HCT116 (cell line): Measurements from ENCODE around the gene KCTD18. TPM values are rescaled to one million over a fixed set of nuclear protein-coding genes. Genes with fewer than 3 reads are reported as not detected.

Experiments used
- ATAC-seq: fragments of 200-7000 bp; cut with Tn5 transposase; 2 replicates; pipeline ENCODE4 v1.9.1; 2020; ENCODE audit warnings: mild to moderate bottlenecking, moderate library complexity
- BruUV-seq: library from RNA; stranded (reverse); fragments of 400-500 nt; replicated peaks from 2 replicates; lab custom pipeline; 2021; lab: Mats Ljungman, UMichigan
- CTCF ChIA-PET: fragments of 300-600 bp; sonication (Branson Sonifier 250); formaldehyde crosslinking; loops from one replicate; lab custom pipeline; 2021; ENCODE audit warnings: antibody characterized with exemption; lab: Charles Lee
- POLR2A ChIA-PET: fragments of 300-600, 350-600 bp; sonication (Branson Sonifier 250); formaldehyde crosslinking; loops from one replicate; lab custom pipeline; 2021; ENCODE audit warnings: antibody characterized with exemption; lab: Charles Lee
- RAD21 ChIA-PET, 2 experiments: fragments of 300-600 bp; sonication (Branson Sonifier 250); formaldehyde crosslinking; loops; one replicate each; lab custom pipeline; 2023; ENCODE audit warnings: low total read pairs in 2 of 2; ENCODE audit not compliant: uncharacterized antibody in 2 of 2, unreplicated experiment in 2 of 2, low non-redundant PET in 1 of 2; lab: Charles Lee
- DNase-seq: peaks from one replicate; pipeline ENCODE4 v3.0.0-alpha.2; 2010; ENCODE audit warnings: low read depth, low spot score
- H2AFZ ChIP-seq: fragments of 200-600 bp; shearing (Covaris generic), sonication (generic); 2 replicates; pipeline ENCODE4 v1.6.1; 2017; ENCODE audit warnings: low read depth, mixed run types, mixed read lengths, antibody characterized with exemption, low read length; ENCODE audit not compliant: poor library complexity, severe bottlenecking
- H3K27ac ChIP-seq: 2 replicates; pipeline ENCODE4 v1.5.1; 2012; ENCODE audit warnings: low read depth, low read length
- H3K27me3 ChIP-seq: fragments of 200-600 bp; sonication (generic); 2 replicates; pipeline ENCODE4 v1.6.1; 2016; ENCODE audit warnings: mixed run types, low read length, mixed read lengths; ENCODE audit not compliant: insufficient read depth
- H3K36me3 ChIP-seq, 2 experiments: fragments of 200-500 bp in 1 of 2; fragments of 200-600 bp in 1 of 2; sonication (Bioruptor generic) in 1 of 2; sonication (generic) in 1 of 2; 2 replicates each; pipeline versions ENCODE4 v1.5.1 to v1.6.1; 2014 to 2016; ENCODE audit warnings: low read length in 2 of 2, inconsistent platforms in 1 of 2, mixed read lengths in 1 of 2, mixed run types in 1 of 2; ENCODE audit not compliant: insufficient read depth in 2 of 2, control insufficient read depth in 1 of 2
- H3K4me1 ChIP-seq, 2 experiments: fragments of 200-600 bp in 1 of 2; sonication (generic) in 1 of 2; 2 replicates each; pipeline versions ENCODE4 v1.5.1 to v1.6.1; 2012 to 2017; ENCODE audit warnings: low read length in 2 of 2, inconsistent platforms in 1 of 2, mild to moderate bottlenecking in 1 of 2, mixed read lengths in 1 of 2, mixed run types in 1 of 2, moderate library complexity in 1 of 2; ENCODE audit not compliant: insufficient read depth in 2 of 2, control insufficient read depth in 1 of 2
- H3K4me2 ChIP-seq: fragments of 200-600 bp; sonication (generic); 2 replicates; pipeline ENCODE4 v1.6.1; 2017; ENCODE audit warnings: mixed run types, low read length, mixed read lengths
- H3K4me3 ChIP-seq, 2 experiments: fragments of 200-600 bp in 1 of 2; sonication (generic) in 1 of 2; replicated peaks in 1 of 2; 2 replicates each; pipeline ENCODE4 v1.5.1; 2011 to 2016; ENCODE audit warnings: low read length in 2 of 2, control low read depth in 1 of 2, low read depth in 1 of 2, mild to moderate bottlenecking in 1 of 2, mixed read lengths in 1 of 2, mixed run types in 1 of 2
- H3K79me2 ChIP-seq: fragments of 200-600 bp; sonication (generic); 2 replicates; pipeline ENCODE4 v1.6.1; 2017; ENCODE audit warnings: mild to moderate bottlenecking, mixed run types, low read length, moderate library complexity, mixed read lengths; ENCODE audit not compliant: insufficient read depth
- H3K9ac ChIP-seq: fragments of 200-600 bp; sonication (generic); 2 replicates; pipeline ENCODE4 v1.6.1; 2016; ENCODE audit warnings: low read length, mixed read lengths
- H3K9me2 ChIP-seq: fragments of 200-600 bp; sonication (generic), shearing (Covaris generic); 2 replicates; pipeline ENCODE4 v1.6.1; 2017; ENCODE audit warnings: mixed run types, mild to moderate bottlenecking, moderate library complexity; ENCODE audit not compliant: insufficient read depth
- H3K9me3 ChIP-seq, 2 experiments: fragments of 200-500 bp in 1 of 2; fragments of 200-600 bp in 1 of 2; sonication (Bioruptor generic) in 1 of 2; sonication (generic) in 1 of 2; 2 replicates each; pipeline ENCODE4 v1.6.1; 2014 to 2017; ENCODE audit warnings: low read length in 2 of 2, mixed read lengths in 2 of 2, inconsistent platforms in 1 of 2, low read depth in 1 of 2, mild to moderate bottlenecking in 1 of 2, mixed run types in 1 of 2, moderate library complexity in 1 of 2; ENCODE audit not compliant: control insufficient read depth in 1 of 2, insufficient read depth in 1 of 2
- H4K20me1 ChIP-seq: fragments of 200-600 bp; sonication (generic), shearing (Covaris generic); 2 replicates; pipeline ENCODE4 v1.6.1; 2017; ENCODE audit warnings: mixed run types, mild to moderate bottlenecking, moderate library complexity; ENCODE audit not compliant: insufficient read depth
- EZH2 ChIP-seq: fragments of 200-600 bp; sonication (generic); IDR thresholded peaks from 2 replicates; pipeline ENCODE4 v1.6.1; 2017; ENCODE audit warnings: antibody characterized with exemption, mixed run types
- EZH2phosphoT487 ChIP-seq: fragments of 200-600 bp; IDR thresholded peaks from 2 replicates; pipeline ENCODE4 v1.6.1; 2018; ENCODE audit warnings: antibody characterized with exemption, borderline replicate concordance
- MAX ChIP-seq: IDR thresholded peaks from 2 replicates; pipeline ENCODE4 v1.6.1; 2012
- POLR2AphosphoS5 ChIP-seq: IDR thresholded peaks from 2 replicates; pipeline ENCODE4 v1.6.1; 2011; ENCODE audit warnings: mild to moderate bottlenecking, low read depth, low read length, moderate library complexity
- RAD21 ChIP-seq: IDR thresholded peaks from 2 replicates; pipeline ENCODE4 v1.6.1; 2012; ENCODE audit warnings: low read depth, mild to moderate bottlenecking
- REST ChIP-seq: IDR thresholded peaks from 2 replicates; pipeline ENCODE4 v1.6.1; 2012; ENCODE audit warnings: low read depth
- SRF ChIP-seq: IDR thresholded peaks from 2 replicates; pipeline ENCODE4 v1.6.1; 2012; ENCODE audit warnings: low read depth
- TCF7L2 ChIP-seq: IDR thresholded peaks from 2 replicates; pipeline ENCODE4 v1.7.0; 2011; ENCODE audit warnings: borderline replicate concordance, inconsistent platforms; ENCODE audit not compliant: insufficient read depth, insufficient read length; ENCODE audit errors: extremely low read depth
- ZBTB33 ChIP-seq: IDR thresholded peaks from 2 replicates; pipeline ENCODE4 v1.6.1; 2011; ENCODE audit warnings: mild to moderate bottlenecking, low read length, moderate library complexity; ENCODE audit not compliant: insufficient replicate concordance; ENCODE audit errors: extremely low read depth
- ZFX ChIP-seq: fragments of 450-650 bp; IDR thresholded peaks from 2 replicates; pipeline ENCODE4 v1.6.1; 2017
- ZNF274 ChIP-seq: fragments of 200-500 bp; sonication (Bioruptor generic); IDR thresholded peaks from 2 replicates; pipeline ENCODE4 v1.6.1; 2014; ENCODE audit warnings: mild to moderate bottlenecking, low read depth, low read length, inconsistent platforms
- intact Hi-C: fragments of 100-400 bp; cut with micrococcal nuclease; formaldehyde crosslinking; loops from 2 replicates; pipeline ENCODE4 v1.10.0; 2022
- total RNA-seq: library from RNA; stranded (reverse); gene quantifications from one replicate; pipeline ENCODE4 v1.2.1, GENCODE V29; 2021; ENCODE audit not compliant: unreplicated experiment

KCTD18 gene
- total RNA-seq, 1 experiment from 2014 or later, result 12.8 TPM

- Histone ChIP-seq H3K4me3 (no peak overlapping the region), H3K4me2 (no peak overlapping the region), H2AFZ (no peak overlapping the region), H3K79me2 (no peaks in the 10 kb centered on the region), H3K4me1 (no peaks in the 10 kb centered on the region), H3K27me3 (no peaks in the 10 kb centered on the region), H3K36me3 (no peaks in the 10 kb centered on the region; a peak in 1 of 4 replicates), H3K9me3 (no peaks in the 10 kb centered on the region), H3K9ac (no peak overlapping the region), H3K27ac (no peak overlapping the region), H4K20me1 (no peaks in the 10 kb centered on the region), H3K9me2 (no peaks in the 10 kb centered on the region)
- DNase-seq (no peak), ATAC-seq (no peak)
- RAD21 ChIA-PET, result no interaction called here
- BruUV-seq, result no TSS peak
- intact Hi-C loops, result no loop called here
- CTCF ChIA-PET, result no interaction called here
- POLR2A ChIA-PET, result no interaction called here
- TF ChIP-seq RAD21 (no peak), TCF7L2 (no peak)
Observed at GRCh38 chr2:200502196-200502595, 7.7 kb downstream of the KCTD18 start.

GRCh38 chr2:200498402-200499162 is 11.3 kb downstream of the KCTD18 start:
- H3K79me2 ChIP-seq, result no peaks in the 10 kb centered on the region
- no peaks in the 10 kb centered on the region; a peak in 1 of 4 replicates for H3K36me3 ChIP-seq
- no peak overlapping the region for H3K9ac ChIP-seq
- no peak overlapping the region for H3K4me2 ChIP-seq
- ChIA-PET CTCF (interaction anchor here (1.8 kb wide), 1 partner anchor 525 kb away, joined by 4 read pairs; no protein-coding TSS in a partner anchor), POLR2A (no interaction called here), RAD21 (no interaction called here)
- no peak overlapping the region for H2AFZ ChIP-seq
- no peaks in the 10 kb centered on the region for H3K9me2 ChIP-seq
- intact Hi-C loops, result no loop called here
- DNase-seq (no peak), ATAC-seq (no peak)
- H3K27me3 ChIP-seq, result no peaks in the 10 kb centered on the region
- no peak overlapping the region for H3K4me3 ChIP-seq
- H4K20me1 ChIP-seq, result no peaks in the 10 kb centered on the region
- H3K27ac ChIP-seq, result no peak overlapping the region
- no peaks in the 10 kb centered on the region for H3K4me1 ChIP-seq
- no TSS peak for BruUV-seq
- H3K9me3 ChIP-seq, result no peaks in the 10 kb centered on the region
- no peak for TF ChIP-seq ZBTB33
- TF ChIP-seq SRF, result no peak
- no peak for TF ChIP-seq POLR2AphosphoS5
- no peak for TF ChIP-seq ZFX
- no peak for TF ChIP-seq EZH2phosphoT487
- TF ChIP-seq MAX, result no peak
- TF ChIP-seq EZH2, result no peak
- TF ChIP-seq ZNF274, result no peak
- TF ChIP-seq TCF7L2, result no peak
- no peak for TF ChIP-seq REST
